HCT116 (cell line): Measurements from ENCODE around the gene SLC44A4. TPM values are rescaled to one million over a fixed set of nuclear protein-coding genes. Genes with fewer than 3 reads are reported as not detected.

ENCODE experiments used
- ATAC-seq: fragments of 200-7000 bp; cut with Tn5 transposase; 2 replicates; pipeline ENCODE4 v1.9.1; 2020; ENCODE audit warnings: mild to moderate bottlenecking, moderate library complexity
- BruUV-seq: library from RNA; stranded (reverse); fragments of 400-500 nt; replicated peaks from 2 replicates; lab custom pipeline; 2021; lab: Mats Ljungman, UMichigan
- CTCF ChIA-PET: fragments of 300-600 bp; sonication (Branson Sonifier 250); formaldehyde crosslinking; loops from one replicate; lab custom pipeline; 2021; ENCODE audit warnings: antibody characterized with exemption; lab: Charles Lee
- POLR2A ChIA-PET: fragments of 300-600, 350-600 bp; sonication (Branson Sonifier 250); formaldehyde crosslinking; loops from one replicate; lab custom pipeline; 2021; ENCODE audit warnings: antibody characterized with exemption; lab: Charles Lee
- RAD21 ChIA-PET, 2 experiments: fragments of 300-600 bp; sonication (Branson Sonifier 250); formaldehyde crosslinking; loops; one replicate each; lab custom pipeline; 2023; ENCODE audit warnings: low total read pairs in 2 of 2; ENCODE audit not compliant: uncharacterized antibody in 2 of 2, unreplicated experiment in 2 of 2, low non-redundant PET in 1 of 2; lab: Charles Lee
- DNase-seq: peaks from one replicate; pipeline ENCODE4 v3.0.0-alpha.2; 2010; ENCODE audit warnings: low read depth, low spot score
- H2AFZ ChIP-seq: fragments of 200-600 bp; shearing (Covaris generic), sonication (generic); 2 replicates; pipeline ENCODE4 v1.6.1; 2017; ENCODE audit warnings: low read depth, mixed run types, mixed read lengths, antibody characterized with exemption, low read length; ENCODE audit not compliant: poor library complexity, severe bottlenecking
- H3K27ac ChIP-seq: 2 replicates; pipeline ENCODE4 v1.5.1; 2012; ENCODE audit warnings: low read depth, low read length
- H3K27me3 ChIP-seq: fragments of 200-600 bp; sonication (generic); 2 replicates; pipeline ENCODE4 v1.6.1; 2016; ENCODE audit warnings: mixed run types, low read length, mixed read lengths; ENCODE audit not compliant: insufficient read depth
- H3K36me3 ChIP-seq, 2 experiments: fragments of 200-500 bp in 1 of 2; fragments of 200-600 bp in 1 of 2; sonication (Bioruptor generic) in 1 of 2; sonication (generic) in 1 of 2; 2 replicates each; pipeline versions ENCODE4 v1.5.1 to v1.6.1; 2014 to 2016; ENCODE audit warnings: low read length in 2 of 2, inconsistent platforms in 1 of 2, mixed read lengths in 1 of 2, mixed run types in 1 of 2; ENCODE audit not compliant: insufficient read depth in 2 of 2, control insufficient read depth in 1 of 2
- H3K4me1 ChIP-seq, 2 experiments: fragments of 200-600 bp in 1 of 2; sonication (generic) in 1 of 2; 2 replicates each; pipeline versions ENCODE4 v1.5.1 to v1.6.1; 2012 to 2017; ENCODE audit warnings: low read length in 2 of 2, inconsistent platforms in 1 of 2, mild to moderate bottlenecking in 1 of 2, mixed read lengths in 1 of 2, mixed run types in 1 of 2, moderate library complexity in 1 of 2; ENCODE audit not compliant: insufficient read depth in 2 of 2, control insufficient read depth in 1 of 2
- H3K4me2 ChIP-seq: fragments of 200-600 bp; sonication (generic); 2 replicates; pipeline ENCODE4 v1.6.1; 2017; ENCODE audit warnings: mixed run types, low read length, mixed read lengths
- H3K4me3 ChIP-seq, 2 experiments: fragments of 200-600 bp in 1 of 2; sonication (generic) in 1 of 2; replicated peaks in 1 of 2; 2 replicates each; pipeline ENCODE4 v1.5.1; 2011 to 2016; ENCODE audit warnings: low read length in 2 of 2, control low read depth in 1 of 2, low read depth in 1 of 2, mild to moderate bottlenecking in 1 of 2, mixed read lengths in 1 of 2, mixed run types in 1 of 2
- H3K79me2 ChIP-seq: fragments of 200-600 bp; sonication (generic); 2 replicates; pipeline ENCODE4 v1.6.1; 2017; ENCODE audit warnings: mild to moderate bottlenecking, mixed run types, low read length, moderate library complexity, mixed read lengths; ENCODE audit not compliant: insufficient read depth
- H3K9ac ChIP-seq: fragments of 200-600 bp; sonication (generic); 2 replicates; pipeline ENCODE4 v1.6.1; 2016; ENCODE audit warnings: low read length, mixed read lengths
- H3K9me2 ChIP-seq: fragments of 200-600 bp; sonication (generic), shearing (Covaris generic); 2 replicates; pipeline ENCODE4 v1.6.1; 2017; ENCODE audit warnings: mixed run types, mild to moderate bottlenecking, moderate library complexity; ENCODE audit not compliant: insufficient read depth
- H3K9me3 ChIP-seq, 2 experiments: fragments of 200-500 bp in 1 of 2; fragments of 200-600 bp in 1 of 2; sonication (Bioruptor generic) in 1 of 2; sonication (generic) in 1 of 2; 2 replicates each; pipeline ENCODE4 v1.6.1; 2014 to 2017; ENCODE audit warnings: low read length in 2 of 2, mixed read lengths in 2 of 2, inconsistent platforms in 1 of 2, low read depth in 1 of 2, mild to moderate bottlenecking in 1 of 2, mixed run types in 1 of 2, moderate library complexity in 1 of 2; ENCODE audit not compliant: control insufficient read depth in 1 of 2, insufficient read depth in 1 of 2
- H4K20me1 ChIP-seq: fragments of 200-600 bp; sonication (generic), shearing (Covaris generic); 2 replicates; pipeline ENCODE4 v1.6.1; 2017; ENCODE audit warnings: mixed run types, mild to moderate bottlenecking, moderate library complexity; ENCODE audit not compliant: insufficient read depth
- CTCF ChIP-seq, 3 experiments: fragments of 200-600 bp in 1 of 3; sonication (generic) in 1 of 3; IDR thresholded peaks in 2 of 3; conservative IDR thresholded peaks in 1 of 3; 2 replicates each; pipeline ENCODE4 v1.5.1; 2012 to 2017; ENCODE audit warnings: low read depth in 2 of 3, low read length in 2 of 3, antibody characterized with exemption in 1 of 3, borderline replicate concordance in 1 of 3, control low read depth in 1 of 3, mild to moderate bottlenecking in 1 of 3, mixed read lengths in 1 of 3, mixed run types in 1 of 3, moderate library complexity in 1 of 3; ENCODE audit not compliant: insufficient read depth in 1 of 3
- ELF1 ChIP-seq: IDR thresholded peaks from 2 replicates; pipeline ENCODE4 v1.6.1; 2012; ENCODE audit warnings: low read depth, borderline replicate concordance
- EZH2 ChIP-seq: fragments of 200-600 bp; sonication (generic); IDR thresholded peaks from 2 replicates; pipeline ENCODE4 v1.6.1; 2017; ENCODE audit warnings: antibody characterized with exemption, mixed run types
- POLR2A ChIP-seq: IDR thresholded peaks from 2 replicates; pipeline ENCODE4 v1.7.0; 2011; ENCODE audit warnings: borderline replicate concordance; ENCODE audit not compliant: insufficient read depth, insufficient read length; ENCODE audit errors: extremely low read depth
- POLR2AphosphoS5 ChIP-seq: IDR thresholded peaks from 2 replicates; pipeline ENCODE4 v1.6.1; 2011; ENCODE audit warnings: mild to moderate bottlenecking, low read depth, low read length, moderate library complexity
- RAD21 ChIP-seq: IDR thresholded peaks from 2 replicates; pipeline ENCODE4 v1.6.1; 2012; ENCODE audit warnings: low read depth, mild to moderate bottlenecking
- SIN3A ChIP-seq: IDR thresholded peaks from 2 replicates; pipeline ENCODE4 v1.6.1; 2012; ENCODE audit warnings: low read depth
- SP1 ChIP-seq: IDR thresholded peaks from 2 replicates; pipeline ENCODE4 v1.6.1; 2012; ENCODE audit warnings: low read depth
- YY1 ChIP-seq: IDR thresholded peaks from 2 replicates; pipeline ENCODE4 v1.6.1; 2011; ENCODE audit warnings: low read length, low read depth, moderate library complexity, mild to moderate bottlenecking; ENCODE audit not compliant: insufficient replicate concordance; ENCODE audit errors: extremely low read depth
- ZNF274 ChIP-seq: fragments of 200-500 bp; sonication (Bioruptor generic); IDR thresholded peaks from 2 replicates; pipeline ENCODE4 v1.6.1; 2014; ENCODE audit warnings: mild to moderate bottlenecking, low read depth, low read length, inconsistent platforms
- intact Hi-C: fragments of 100-400 bp; cut with micrococcal nuclease; formaldehyde crosslinking; loops from 2 replicates; pipeline ENCODE4 v1.10.0; 2022
- total RNA-seq: library from RNA; stranded (reverse); gene quantifications from one replicate; pipeline ENCODE4 v1.2.1, GENCODE V29; 2021; ENCODE audit not compliant: unreplicated experiment
- TF ChIP-seq, protein P1 (sequence below): IDR thresholded peaks from 2 replicates; pipeline ENCODE4 v1.6.1; 2011; ENCODE audit warnings: mild to moderate bottlenecking, low read length, moderate library complexity; ENCODE audit not compliant: insufficient replicate concordance; ENCODE audit errors: extremely low read depth
- TF ChIP-seq, protein P2 (sequence below): IDR thresholded peaks from 2 replicates; pipeline ENCODE4 v1.6.1; 2012; ENCODE audit warnings: low read depth

Gene SLC44A4
- total RNA-seq, 1 experiment from 2014 or later, result 0.74 TPM

DNA sequence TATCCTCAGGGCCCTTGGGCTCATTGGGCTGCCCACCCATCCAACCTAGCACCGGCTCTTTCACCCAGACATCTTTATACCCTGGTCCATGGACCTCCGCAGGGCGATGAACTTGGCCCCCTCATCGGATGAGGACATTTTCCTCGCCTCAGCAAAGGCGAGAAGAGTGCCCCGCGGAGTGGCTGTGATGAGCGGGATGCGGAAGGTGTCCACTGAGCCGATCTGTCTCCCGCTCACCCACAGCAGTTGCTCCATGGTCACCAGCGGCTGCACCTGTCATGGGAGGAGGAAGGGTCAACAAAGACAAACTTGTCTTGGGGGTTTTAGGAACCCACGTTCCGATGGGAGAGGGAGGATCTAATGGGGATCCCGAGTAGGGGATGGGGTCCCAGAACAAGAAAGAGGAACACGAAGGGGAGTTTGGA, 16.9 kb downstream of the SLC44A4 start:
- ChIA-PET POLR2A (interaction anchor here (0.6 to 2.0 kb wide), 5 partner anchors 9 to 75 kb away, joined by 3 to 17 read pairs (median 4); partner anchors contain the start of gene HSPA1B), CTCF (interaction anchor here (1.1 kb wide), 1 partner anchor 55 kb away, joined by 3 read pairs; the partner anchor contains the start of gene LSM2), RAD21 (no interaction called here)
- H3K4me2 ChIP-seq, result peak overlapping the region; percentile 95
- intact Hi-C loops, result loop anchor here (2.0 kb wide), 1 partner anchor 27 kb away; no protein-coding TSS in a partner anchor
- no peaks in the 10 kb centered on the region for H3K9me2 ChIP-seq
- H2AFZ ChIP-seq, result no peak overlapping the region
- no peaks in the 10 kb centered on the region for H4K20me1 ChIP-seq
- H3K9ac ChIP-seq, result peak overlapping the region; percentile 61
- no peak overlapping the region for H3K27ac ChIP-seq
- no peak for DNase-seq
- no peak for ATAC-seq
- no TSS peak for BruUV-seq
- H3K4me3 ChIP-seq, result peak overlapping the region; percentile 78 to 79
- H3K79me2 ChIP-seq, result no peaks in the 10 kb centered on the region
- TF ChIP-seq CTCF (IDR thresholded peaks at IDR 0.05 in 2 of 3, conservative IDR thresholded peaks at IDR 0.05 in 1 of 3; ENCODE audit: borderline replicate concordance in 1 of 3, insufficient read depth in 1 of 3, low read depth in 2 of 3, low read length in 2 of 3) (no peak), EZH2 (no peak), SP1 (no peak), ZNF274 (no peak), POLR2AphosphoS5 (no peak), RAD21 (no peak), SIN3A (no peak), YY1 (no peak), ELF1 (no peak), POLR2A (no peak)
- TF ChIP-seq, protein P1, sequence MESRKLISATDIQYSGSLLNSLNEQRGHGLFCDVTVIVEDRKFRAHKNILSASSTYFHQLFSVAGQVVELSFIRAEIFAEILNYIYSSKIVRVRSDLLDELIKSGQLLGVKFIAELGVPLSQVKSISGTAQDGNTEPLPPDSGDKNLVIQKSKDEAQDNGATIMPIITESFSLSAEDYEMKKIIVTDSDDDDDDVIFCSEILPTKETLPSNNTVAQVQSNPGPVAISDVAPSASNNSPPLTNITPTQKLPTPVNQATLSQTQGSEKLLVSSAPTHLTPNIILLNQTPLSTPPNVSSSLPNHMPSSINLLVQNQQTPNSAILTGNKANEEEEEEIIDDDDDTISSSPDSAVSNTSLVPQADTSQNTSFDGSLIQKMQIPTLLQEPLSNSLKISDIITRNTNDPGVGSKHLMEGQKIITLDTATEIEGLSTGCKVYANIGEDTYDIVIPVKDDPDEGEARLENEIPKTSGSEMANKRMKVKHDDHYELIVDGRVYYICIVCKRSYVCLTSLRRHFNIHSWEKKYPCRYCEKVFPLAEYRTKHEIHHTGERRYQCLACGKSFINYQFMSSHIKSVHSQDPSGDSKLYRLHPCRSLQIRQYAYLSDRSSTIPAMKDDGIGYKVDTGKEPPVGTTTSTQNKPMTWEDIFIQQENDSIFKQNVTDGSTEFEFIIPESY, result no peak
- TF ChIP-seq, protein P2, sequence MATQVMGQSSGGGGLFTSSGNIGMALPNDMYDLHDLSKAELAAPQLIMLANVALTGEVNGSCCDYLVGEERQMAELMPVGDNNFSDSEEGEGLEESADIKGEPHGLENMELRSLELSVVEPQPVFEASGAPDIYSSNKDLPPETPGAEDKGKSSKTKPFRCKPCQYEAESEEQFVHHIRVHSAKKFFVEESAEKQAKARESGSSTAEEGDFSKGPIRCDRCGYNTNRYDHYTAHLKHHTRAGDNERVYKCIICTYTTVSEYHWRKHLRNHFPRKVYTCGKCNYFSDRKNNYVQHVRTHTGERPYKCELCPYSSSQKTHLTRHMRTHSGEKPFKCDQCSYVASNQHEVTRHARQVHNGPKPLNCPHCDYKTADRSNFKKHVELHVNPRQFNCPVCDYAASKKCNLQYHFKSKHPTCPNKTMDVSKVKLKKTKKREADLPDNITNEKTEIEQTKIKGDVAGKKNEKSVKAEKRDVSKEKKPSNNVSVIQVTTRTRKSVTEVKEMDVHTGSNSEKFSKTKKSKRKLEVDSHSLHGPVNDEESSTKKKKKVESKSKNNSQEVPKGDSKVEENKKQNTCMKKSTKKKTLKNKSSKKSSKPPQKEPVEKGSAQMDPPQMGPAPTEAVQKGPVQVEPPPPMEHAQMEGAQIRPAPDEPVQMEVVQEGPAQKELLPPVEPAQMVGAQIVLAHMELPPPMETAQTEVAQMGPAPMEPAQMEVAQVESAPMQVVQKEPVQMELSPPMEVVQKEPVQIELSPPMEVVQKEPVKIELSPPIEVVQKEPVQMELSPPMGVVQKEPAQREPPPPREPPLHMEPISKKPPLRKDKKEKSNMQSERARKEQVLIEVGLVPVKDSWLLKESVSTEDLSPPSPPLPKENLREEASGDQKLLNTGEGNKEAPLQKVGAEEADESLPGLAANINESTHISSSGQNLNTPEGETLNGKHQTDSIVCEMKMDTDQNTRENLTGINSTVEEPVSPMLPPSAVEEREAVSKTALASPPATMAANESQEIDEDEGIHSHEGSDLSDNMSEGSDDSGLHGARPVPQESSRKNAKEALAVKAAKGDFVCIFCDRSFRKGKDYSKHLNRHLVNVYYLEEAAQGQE, result no peak
- H3K4me1 ChIP-seq, result peaks cover 0 to 31% of the 10 kb centered on the region in 2 experiments; a peak in 3 of 4 replicates
- no peaks in the 10 kb centered on the region for H3K27me3 ChIP-seq
- no peaks in the 10 kb centered on the region for H3K36me3 ChIP-seq
- H3K9me3 ChIP-seq, result no peaks in the 10 kb centered on the region
